HPDE6-E6E7 (cell line): ENCODE data around the gene BICD1.
"Not testable (repeated sequence)": the region's sequence is repeated elsewhere in the genome, so short reads cannot be mapped to it uniquely, and the experiment has no call there.

Experiments used
- DNase-seq: peaks from one replicate; pipeline ENCODE4 v3.0.0; 2011; ENCODE audit warnings: missing footprints; ENCODE audit errors: extremely low spot score

BICD1 gene

GRCh38 chr12:32242641-32243040, 136.0 kb downstream of the BICD1 start:
- no peak for DNase-seq

- DNase-seq: no peak
Measured at GRCh38 chr12:32248441-32249140, 141.9 kb downstream of the BICD1 start.

- no peak for DNase-seq
Measured at GRCh38 chr12:32249777-32250176, 143.1 kb downstream of the BICD1 start.

GRCh38 chr12:32252199-32253073, 145.8 kb downstream of the BICD1 start:
- no peak for DNase-seq

GRCh38 chr12:32253154-32253790, 146.6 kb downstream of the BICD1 start:
- no peak for DNase-seq

GRCh38 chr12:32254260-32254956, 147.8 kb downstream of the BICD1 start:
- no peak for DNase-seq

- DNase-seq: no peak
Measured at GRCh38 chr12:32255588-32255987, 148.9 kb downstream of the BICD1 start.

GRCh38 chr12:32257695-32258496, 151.2 kb downstream of the BICD1 start:
- no peak for DNase-seq

- DNase-seq: no peak
Measured at GRCh38 chr12:32260696-32261095, 154.0 kb downstream of the BICD1 start.

- no peak for DNase-seq
Measured at GRCh38 chr12:32261638-32262037, 155.0 kb downstream of the BICD1 start.

- no peak for DNase-seq
Measured at GRCh38 chr12:32264961-32265360, 158.3 kb downstream of the BICD1 start.

GRCh38 chr12:32265456-32265855, 158.8 kb downstream of the BICD1 start:
- no peak for DNase-seq

- DNase-seq: no peak
Measured at GRCh38 chr12:32265951-32266350, 159.3 kb downstream of the BICD1 start.

GRCh38 chr12:32266756-32267155, 160.1 kb downstream of the BICD1 start:
- DNase-seq: no peak

- no peak for DNase-seq
Measured at GRCh38 chr12:32270818-32271710, 164.4 kb downstream of the BICD1 start.

GRCh38 chr12:32272465-32272864, 165.8 kb downstream of the BICD1 start:
- no peak for DNase-seq

GRCh38 chr12:32273063-32273522, 166.4 kb downstream of the BICD1 start:
- no peak for DNase-seq

GRCh38 chr12:32273712-32274111, 167.1 kb downstream of the BICD1 start:
- no peak for DNase-seq

GRCh38 chr12:32274665-32275064, 168.0 kb downstream of the BICD1 start:
- DNase-seq: no peak

- DNase-seq: not testable (repeated sequence)
Measured at GRCh38 chr12:32275520-32275919, 168.9 kb downstream of the BICD1 start.
